ENCODE data around the gene GAD1.

Gene GAD1

GRCh38 chr2:170897108-170897507 is 80.4 kb downstream of the GAD1 start:
- no peak for DNase-seq

- no peak for DNase-seq
These were observed 89.2 kb downstream of the GAD1 start for GRCh38 chr2:170905864-170906263.

All from SHP77 treated with DMSO at 0.1 percent for 48 hours (cell line).